ENCODE data around the gene GAL3ST1. TPM values are rescaled to one million over a fixed set of nuclear protein-coding genes. Genes with fewer than 3 reads are reported as not detected.

The GAL3ST1 gene
- total and polyA plus RNA-seq, 9 donors, result 1.1 to 4.1 (median 1.9) TPM; not detected in 1

- Histone ChIP-seq H3K36me3 (no peaks in the 10 kb centered on the region), H3K4me3 (no peak overlapping the region), H3K4me1 (ENCODE audit: insufficient read depth) (peaks cover 7% of the 10 kb centered on the region), H3K27me3 (no peaks in the 10 kb centered on the region), H3K27ac (no peak overlapping the region), H3K9me3 (no peaks in the 10 kb centered on the region)
- no peak for DNase-seq
- TF ChIP-seq, protein P1, sequence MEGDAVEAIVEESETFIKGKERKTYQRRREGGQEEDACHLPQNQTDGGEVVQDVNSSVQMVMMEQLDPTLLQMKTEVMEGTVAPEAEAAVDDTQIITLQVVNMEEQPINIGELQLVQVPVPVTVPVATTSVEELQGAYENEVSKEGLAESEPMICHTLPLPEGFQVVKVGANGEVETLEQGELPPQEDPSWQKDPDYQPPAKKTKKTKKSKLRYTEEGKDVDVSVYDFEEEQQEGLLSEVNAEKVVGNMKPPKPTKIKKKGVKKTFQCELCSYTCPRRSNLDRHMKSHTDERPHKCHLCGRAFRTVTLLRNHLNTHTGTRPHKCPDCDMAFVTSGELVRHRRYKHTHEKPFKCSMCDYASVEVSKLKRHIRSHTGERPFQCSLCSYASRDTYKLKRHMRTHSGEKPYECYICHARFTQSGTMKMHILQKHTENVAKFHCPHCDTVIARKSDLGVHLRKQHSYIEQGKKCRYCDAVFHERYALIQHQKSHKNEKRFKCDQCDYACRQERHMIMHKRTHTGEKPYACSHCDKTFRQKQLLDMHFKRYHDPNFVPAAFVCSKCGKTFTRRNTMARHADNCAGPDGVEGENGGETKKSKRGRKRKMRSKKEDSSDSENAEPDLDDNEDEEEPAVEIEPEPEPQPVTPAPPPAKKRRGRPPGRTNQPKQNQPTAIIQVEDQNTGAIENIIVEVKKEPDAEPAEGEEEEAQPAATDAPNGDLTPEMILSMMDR (IDR thresholded peaks at IDR 0.05), result no peak
- TF ChIP-seq POLR2A (IDR thresholded peaks at IDR 0.05) (no peak), EP300 (IDR thresholded peaks at IDR 0.05) (no peak)
- WGBS, 3 donors, result 15 to 50% (median 21%) methylated on average over 2 of the region's 2 CpGs
- intact Hi-C loops (cut with DNase I), result no loop called here
These were observed 30.3 kb upstream of the GAL3ST1 start for GRCh38 chr22:30604723-30605122.

GRCh38 chr22:30603801-30604200 lies 29.3 kb upstream of the GAL3ST1 start:
- 18 to 38% (median 28%) methylated on average over 3 of the region's 3 CpGs for WGBS, 3 donors
- TF ChIP-seq, protein P1 (IDR thresholded peaks at IDR 0.05), result no peak
- no peak for TF ChIP-seq POLR2A (IDR thresholded peaks at IDR 0.05)
- no peak for TF ChIP-seq EP300 (IDR thresholded peaks at IDR 0.05)
- intact Hi-C loops (cut with DNase I), result no loop called here

GRCh38 chr22:30602049-30602448 lies 27.6 kb upstream of the GAL3ST1 start:
- Histone ChIP-seq H3K9me3 (no peaks in the 10 kb centered on the region), H3K4me1 (ENCODE audit: insufficient read depth) (peaks cover 3% of the 10 kb centered on the region), H3K4me3 (no peak overlapping the region), H3K27ac (no peak overlapping the region), H3K36me3 (no peaks in the 10 kb centered on the region), H3K27me3 (no peaks in the 10 kb centered on the region)
- 55 to 69% (median 67%) methylated on average over 3 of the region's 3 CpGs for WGBS, 3 donors
- no peak for DNase-seq
- TF ChIP-seq POLR2A (IDR thresholded peaks at IDR 0.05), result no peak
- TF ChIP-seq, protein P1 (IDR thresholded peaks at IDR 0.05), result no peak
- no peak for TF ChIP-seq EP300 (IDR thresholded peaks at IDR 0.05)
- intact Hi-C loops (cut with DNase I), result no loop called here

More at GRCh38 chr22:30603801-30604200, 29.3 kb upstream of the GAL3ST1 start:
- H3K27ac ChIP-seq, result no peak overlapping the region
- no peak for DNase-seq
- no peaks in the 10 kb centered on the region for H3K27me3 ChIP-seq
- H3K4me3 ChIP-seq, result no peak overlapping the region
- H3K4me1 ChIP-seq (ENCODE audit: insufficient read depth), result peaks cover 4% of the 10 kb centered on the region
- no peaks in the 10 kb centered on the region for H3K36me3 ChIP-seq
- no peaks in the 10 kb centered on the region for H3K9me3 ChIP-seq

GRCh38 chr22:30601464-30601863 lies 27.0 kb upstream of the GAL3ST1 start:
- whole genome bisulfite sequencing, 3 donors, result 85 to 88% (median 86%) methylated on average over 5 of the region's 5 CpGs
- no peaks in the 10 kb centered on the region for H3K27me3 ChIP-seq
- H3K27ac ChIP-seq, result no peak overlapping the region
- TF ChIP-seq POLR2A (IDR thresholded peaks at IDR 0.05), result no peak
- TF ChIP-seq, protein P1 (IDR thresholded peaks at IDR 0.05), result no peak
- no peak for TF ChIP-seq EP300 (IDR thresholded peaks at IDR 0.05)
- H3K9me3 ChIP-seq, result no peaks in the 10 kb centered on the region
- H3K4me1 ChIP-seq (ENCODE audit: insufficient read depth), result peaks cover 3% of the 10 kb centered on the region
- H3K4me3 ChIP-seq, result no peak overlapping the region
- DNase-seq, result no peak
- intact Hi-C loops (cut with DNase I), result no loop called here
- H3K36me3 ChIP-seq, result no peaks in the 10 kb centered on the region

All from ovary (tissue), 9 donors.